GM23338 (cell line): ENCODE measurements around the gene GRM4. TPM values are rescaled to one million over a fixed set of nuclear protein-coding genes. Genes with fewer than 3 reads are reported as not detected.

ENCODE experiments used
- ATAC-seq: fragments of 200-7000 bp; cut with Tn5 transposase; 3 replicates; pipeline ENCODE4 v1.9.1; 2020
- DNase-seq: peaks from one replicate; pipeline ENCODE4 v3.0.0-alpha.2; 2015; ENCODE audit warnings: low spot score
- H2AFZ ChIP-seq: fragments of 200-600 bp; sonication (generic); 2 replicates; pipeline ENCODE4 v1.8.0; 2016; ENCODE audit warnings: antibody characterized with exemption, mild to moderate bottlenecking, moderate library complexity
- H3F3A ChIP-seq: fragments of 200-600 bp; sonication (generic); replicated peaks from 2 replicates; pipeline ENCODE4 v1.8.0; 2017; ENCODE audit warnings: antibody characterized with exemption, mixed run types, low read depth
- H3K27ac ChIP-seq: fragments of 200-600 bp; sonication (generic); 2 replicates; pipeline ENCODE4 v1.6.1; 2016; ENCODE audit warnings: low read depth
- H3K27me3 ChIP-seq: fragments of 200-600 bp; sonication (generic); 2 replicates; pipeline ENCODE4 v1.8.0; 2016; ENCODE audit warnings: mild to moderate bottlenecking, mixed run types, moderate library complexity; ENCODE audit not compliant: insufficient read depth
- H3K36me3 ChIP-seq: fragments of 200-600 bp; sonication (generic); 2 replicates; pipeline ENCODE4 v1.8.0; 2016; ENCODE audit warnings: mild to moderate bottlenecking; ENCODE audit not compliant: insufficient read depth
- H3K4me1 ChIP-seq: fragments of 200-600 bp; sonication (generic); 2 replicates; pipeline ENCODE4 v1.8.0; 2016; ENCODE audit warnings: mild to moderate bottlenecking, moderate library complexity; ENCODE audit not compliant: insufficient read depth
- H3K4me2 ChIP-seq: fragments of 200-600 bp; sonication (generic); 2 replicates; pipeline ENCODE4 v1.7.1; 2017; ENCODE audit warnings: mixed run types
- H3K4me3 ChIP-seq: fragments of 200-600 bp; sonication (generic); 2 replicates; pipeline ENCODE4 v1.6.1; 2016; ENCODE audit warnings: mixed run types
- H3K79me2 ChIP-seq: fragments of 200-600 bp; sonication (generic); replicated peaks from 2 replicates; pipeline ENCODE4 v1.8.0; 2017; ENCODE audit warnings: mild to moderate bottlenecking; ENCODE audit not compliant: insufficient read depth
- H3K9me2 ChIP-seq: fragments of 200-600 bp; sonication (generic); 2 replicates; pipeline ENCODE4 v1.8.0; 2017; ENCODE audit not compliant: insufficient read depth
- H4K20me1 ChIP-seq: fragments of 200-600 bp; sonication (generic); replicated peaks from 2 replicates; pipeline ENCODE4 v1.8.0; 2017; ENCODE audit warnings: mild to moderate bottlenecking; ENCODE audit not compliant: insufficient read depth
- H3K27ac Mint-ChIP-seq: 2 replicates; pipeline ENCODE4 v1.8.0; 2020; ENCODE audit warnings: inconsistent platforms, mild to moderate bottlenecking, moderate library complexity, mixed read lengths
- H3K27me3 Mint-ChIP-seq: 3 replicates; pipeline ENCODE4 v1.8.0; 2022; ENCODE audit warnings: low read depth, mild to moderate bottlenecking, moderate library complexity, mixed read lengths, inconsistent platforms; ENCODE audit not compliant: insufficient read depth, poor library complexity
- H3K36me3 Mint-ChIP-seq: 3 replicates; pipeline ENCODE4 v1.8.0; 2021; ENCODE audit warnings: low read depth, mild to moderate bottlenecking, inconsistent platforms, moderate library complexity, mixed read lengths
- H3K4me1 Mint-ChIP-seq: 3 replicates; pipeline ENCODE4 v1.8.0; 2020; ENCODE audit warnings: mild to moderate bottlenecking, inconsistent platforms, mixed read lengths
- H3K4me3 Mint-ChIP-seq: 3 replicates; pipeline ENCODE4 v1.8.0; 2021; ENCODE audit warnings: moderate library complexity, mild to moderate bottlenecking, inconsistent platforms, mixed read lengths
- H3K9me3 Mint-ChIP-seq: 3 replicates; pipeline ENCODE4 v1.8.0; 2020; ENCODE audit warnings: moderate library complexity, mild to moderate bottlenecking, inconsistent platforms, mixed read lengths
- CREB1 ChIP-seq: fragments of 250-450 bp; sonication (Bioruptor Pico); IDR thresholded peaks from 2 replicates; pipeline ENCODE4 v1.5.0; 2020; ENCODE audit warnings: low read depth, mild to moderate bottlenecking, moderate library complexity
- EZH2 ChIP-seq: fragments of 200-600 bp; sonication (generic); IDR thresholded peaks from one replicate; pipeline ENCODE4 v1.8.0; 2017; ENCODE audit warnings: antibody characterized with exemption, mild to moderate bottlenecking, low read depth; ENCODE audit not compliant: unreplicated experiment
- EZH2phosphoT487 ChIP-seq: fragments of 200-600 bp; sonication (generic); IDR thresholded peaks from one replicate; pipeline ENCODE4 v1.8.1; 2018; ENCODE audit warnings: antibody characterized with exemption; ENCODE audit not compliant: unreplicated experiment
- NANOG ChIP-seq: IDR thresholded peaks from 2 replicates; pipeline ENCODE4 v1.6.1; 2016; ENCODE audit warnings: antibody characterized with exemption, borderline replicate concordance
- POLR2AphosphoS5 ChIP-seq: IDR thresholded peaks from 2 replicates; pipeline ENCODE4 v1.6.1; 2016; ENCODE audit warnings: antibody characterized with exemption, low read depth
- ZNF114 ChIP-seq: fragments of 250-450 bp; sonication (Bioruptor Pico); IDR thresholded peaks from 2 replicates; pipeline ENCODE4 v1.5.0; 2020; ENCODE audit warnings: mild to moderate bottlenecking, moderate library complexity
- ZNF331 ChIP-seq: fragments of 250-450 bp; sonication (Bioruptor Pico); IDR thresholded peaks from 2 replicates; pipeline ENCODE4 v1.5.0; 2020; ENCODE audit warnings: low read depth, mild to moderate bottlenecking, moderate library complexity
- polyA plus RNA-seq: library from polyadenylated mRNA; unstranded; fragments of >200 nt; fragmentation: Nextera tagmentation; extraction: Ambion mirVana; gene quantifications from 2 replicates; pipeline ENCODE4 v1.2.1, GENCODE V29; 2016
- total RNA-seq: library from RNA; depleted of rRNA; stranded (reverse); fragments of >200 nt; shearing (Covaris generic); gene quantifications from 2 replicates; pipeline ENCODE4 v1.2.3, GENCODE V29; 2014
- TF ChIP-seq, protein P1 (sequence below): IDR thresholded peaks from one replicate; pipeline ENCODE4 v1.6.1; 2018; ENCODE audit warnings: antibody characterized with exemption; ENCODE audit not compliant: unreplicated experiment
- TF ChIP-seq, protein P2 (sequence below), 2 experiments: fragments of 200-600 bp in 1 of 2; sonication (generic) in 1 of 2; conservative IDR thresholded peaks; 2 replicates each; pipeline versions ENCODE4 v1.5.1 to v1.6.1; 2016 to 2017; ENCODE audit warnings: antibody characterized with exemption in 2 of 2, low read depth in 2 of 2, mild to moderate bottlenecking in 2 of 2, moderate library complexity in 1 of 2
- TF ChIP-seq, protein P3 (sequence below): fragments of 250-450 bp; sonication (Bioruptor Pico); IDR thresholded peaks from 2 replicates; pipeline ENCODE4 v1.5.0; 2020; ENCODE audit warnings: mild to moderate bottlenecking, moderate library complexity
- TF ChIP-seq, protein P4 (sequence below): IDR thresholded peaks from 2 replicates; pipeline ENCODE4 v1.6.1; 2016; ENCODE audit warnings: antibody characterized with exemption

GRM4 gene
- total and polyA plus RNA-seq, 2 experiments from 2014 or later = 7.0 to 30.6 TPM

DNA sequence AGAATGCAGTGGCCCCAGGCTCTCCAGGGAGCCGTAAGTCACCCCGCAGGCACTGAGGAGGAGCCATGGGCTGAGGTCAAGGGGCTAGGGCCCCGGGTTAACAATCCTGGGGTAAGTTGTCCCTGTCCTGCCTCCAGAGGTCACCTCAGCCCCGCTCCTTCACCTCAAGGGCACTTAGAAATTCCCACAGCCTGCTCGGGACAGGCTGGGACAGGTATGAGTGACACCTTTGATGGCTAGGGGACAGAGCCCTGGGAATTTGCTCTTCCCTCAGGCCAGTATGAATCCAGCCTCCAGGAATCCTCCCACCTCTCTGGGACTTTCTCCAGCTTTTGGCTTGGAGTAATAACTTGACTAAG is 3.5 kb upstream of the GRM4 start:
- H3K4me3 ChIP-seq = no peak overlapping the region; the same call in 1 of the 2 replicates
- H4K20me1 ChIP-seq = no peaks in the 10 kb centered on the region
- peak overlapping the region; percentile 49 for H3K4me2 ChIP-seq
- no peak for TF ChIP-seq EZH2phosphoT487
- no peak for TF ChIP-seq EZH2
- TF ChIP-seq, protein P1, sequence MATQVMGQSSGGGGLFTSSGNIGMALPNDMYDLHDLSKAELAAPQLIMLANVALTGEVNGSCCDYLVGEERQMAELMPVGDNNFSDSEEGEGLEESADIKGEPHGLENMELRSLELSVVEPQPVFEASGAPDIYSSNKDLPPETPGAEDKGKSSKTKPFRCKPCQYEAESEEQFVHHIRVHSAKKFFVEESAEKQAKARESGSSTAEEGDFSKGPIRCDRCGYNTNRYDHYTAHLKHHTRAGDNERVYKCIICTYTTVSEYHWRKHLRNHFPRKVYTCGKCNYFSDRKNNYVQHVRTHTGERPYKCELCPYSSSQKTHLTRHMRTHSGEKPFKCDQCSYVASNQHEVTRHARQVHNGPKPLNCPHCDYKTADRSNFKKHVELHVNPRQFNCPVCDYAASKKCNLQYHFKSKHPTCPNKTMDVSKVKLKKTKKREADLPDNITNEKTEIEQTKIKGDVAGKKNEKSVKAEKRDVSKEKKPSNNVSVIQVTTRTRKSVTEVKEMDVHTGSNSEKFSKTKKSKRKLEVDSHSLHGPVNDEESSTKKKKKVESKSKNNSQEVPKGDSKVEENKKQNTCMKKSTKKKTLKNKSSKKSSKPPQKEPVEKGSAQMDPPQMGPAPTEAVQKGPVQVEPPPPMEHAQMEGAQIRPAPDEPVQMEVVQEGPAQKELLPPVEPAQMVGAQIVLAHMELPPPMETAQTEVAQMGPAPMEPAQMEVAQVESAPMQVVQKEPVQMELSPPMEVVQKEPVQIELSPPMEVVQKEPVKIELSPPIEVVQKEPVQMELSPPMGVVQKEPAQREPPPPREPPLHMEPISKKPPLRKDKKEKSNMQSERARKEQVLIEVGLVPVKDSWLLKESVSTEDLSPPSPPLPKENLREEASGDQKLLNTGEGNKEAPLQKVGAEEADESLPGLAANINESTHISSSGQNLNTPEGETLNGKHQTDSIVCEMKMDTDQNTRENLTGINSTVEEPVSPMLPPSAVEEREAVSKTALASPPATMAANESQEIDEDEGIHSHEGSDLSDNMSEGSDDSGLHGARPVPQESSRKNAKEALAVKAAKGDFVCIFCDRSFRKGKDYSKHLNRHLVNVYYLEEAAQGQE = no peak
- TF ChIP-seq, protein P2, sequence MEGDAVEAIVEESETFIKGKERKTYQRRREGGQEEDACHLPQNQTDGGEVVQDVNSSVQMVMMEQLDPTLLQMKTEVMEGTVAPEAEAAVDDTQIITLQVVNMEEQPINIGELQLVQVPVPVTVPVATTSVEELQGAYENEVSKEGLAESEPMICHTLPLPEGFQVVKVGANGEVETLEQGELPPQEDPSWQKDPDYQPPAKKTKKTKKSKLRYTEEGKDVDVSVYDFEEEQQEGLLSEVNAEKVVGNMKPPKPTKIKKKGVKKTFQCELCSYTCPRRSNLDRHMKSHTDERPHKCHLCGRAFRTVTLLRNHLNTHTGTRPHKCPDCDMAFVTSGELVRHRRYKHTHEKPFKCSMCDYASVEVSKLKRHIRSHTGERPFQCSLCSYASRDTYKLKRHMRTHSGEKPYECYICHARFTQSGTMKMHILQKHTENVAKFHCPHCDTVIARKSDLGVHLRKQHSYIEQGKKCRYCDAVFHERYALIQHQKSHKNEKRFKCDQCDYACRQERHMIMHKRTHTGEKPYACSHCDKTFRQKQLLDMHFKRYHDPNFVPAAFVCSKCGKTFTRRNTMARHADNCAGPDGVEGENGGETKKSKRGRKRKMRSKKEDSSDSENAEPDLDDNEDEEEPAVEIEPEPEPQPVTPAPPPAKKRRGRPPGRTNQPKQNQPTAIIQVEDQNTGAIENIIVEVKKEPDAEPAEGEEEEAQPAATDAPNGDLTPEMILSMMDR (conservative IDR thresholded peaks at IDR 0.05; ENCODE audit: low read depth in 2 of 2) = no peak
- TF ChIP-seq, protein P3, sequence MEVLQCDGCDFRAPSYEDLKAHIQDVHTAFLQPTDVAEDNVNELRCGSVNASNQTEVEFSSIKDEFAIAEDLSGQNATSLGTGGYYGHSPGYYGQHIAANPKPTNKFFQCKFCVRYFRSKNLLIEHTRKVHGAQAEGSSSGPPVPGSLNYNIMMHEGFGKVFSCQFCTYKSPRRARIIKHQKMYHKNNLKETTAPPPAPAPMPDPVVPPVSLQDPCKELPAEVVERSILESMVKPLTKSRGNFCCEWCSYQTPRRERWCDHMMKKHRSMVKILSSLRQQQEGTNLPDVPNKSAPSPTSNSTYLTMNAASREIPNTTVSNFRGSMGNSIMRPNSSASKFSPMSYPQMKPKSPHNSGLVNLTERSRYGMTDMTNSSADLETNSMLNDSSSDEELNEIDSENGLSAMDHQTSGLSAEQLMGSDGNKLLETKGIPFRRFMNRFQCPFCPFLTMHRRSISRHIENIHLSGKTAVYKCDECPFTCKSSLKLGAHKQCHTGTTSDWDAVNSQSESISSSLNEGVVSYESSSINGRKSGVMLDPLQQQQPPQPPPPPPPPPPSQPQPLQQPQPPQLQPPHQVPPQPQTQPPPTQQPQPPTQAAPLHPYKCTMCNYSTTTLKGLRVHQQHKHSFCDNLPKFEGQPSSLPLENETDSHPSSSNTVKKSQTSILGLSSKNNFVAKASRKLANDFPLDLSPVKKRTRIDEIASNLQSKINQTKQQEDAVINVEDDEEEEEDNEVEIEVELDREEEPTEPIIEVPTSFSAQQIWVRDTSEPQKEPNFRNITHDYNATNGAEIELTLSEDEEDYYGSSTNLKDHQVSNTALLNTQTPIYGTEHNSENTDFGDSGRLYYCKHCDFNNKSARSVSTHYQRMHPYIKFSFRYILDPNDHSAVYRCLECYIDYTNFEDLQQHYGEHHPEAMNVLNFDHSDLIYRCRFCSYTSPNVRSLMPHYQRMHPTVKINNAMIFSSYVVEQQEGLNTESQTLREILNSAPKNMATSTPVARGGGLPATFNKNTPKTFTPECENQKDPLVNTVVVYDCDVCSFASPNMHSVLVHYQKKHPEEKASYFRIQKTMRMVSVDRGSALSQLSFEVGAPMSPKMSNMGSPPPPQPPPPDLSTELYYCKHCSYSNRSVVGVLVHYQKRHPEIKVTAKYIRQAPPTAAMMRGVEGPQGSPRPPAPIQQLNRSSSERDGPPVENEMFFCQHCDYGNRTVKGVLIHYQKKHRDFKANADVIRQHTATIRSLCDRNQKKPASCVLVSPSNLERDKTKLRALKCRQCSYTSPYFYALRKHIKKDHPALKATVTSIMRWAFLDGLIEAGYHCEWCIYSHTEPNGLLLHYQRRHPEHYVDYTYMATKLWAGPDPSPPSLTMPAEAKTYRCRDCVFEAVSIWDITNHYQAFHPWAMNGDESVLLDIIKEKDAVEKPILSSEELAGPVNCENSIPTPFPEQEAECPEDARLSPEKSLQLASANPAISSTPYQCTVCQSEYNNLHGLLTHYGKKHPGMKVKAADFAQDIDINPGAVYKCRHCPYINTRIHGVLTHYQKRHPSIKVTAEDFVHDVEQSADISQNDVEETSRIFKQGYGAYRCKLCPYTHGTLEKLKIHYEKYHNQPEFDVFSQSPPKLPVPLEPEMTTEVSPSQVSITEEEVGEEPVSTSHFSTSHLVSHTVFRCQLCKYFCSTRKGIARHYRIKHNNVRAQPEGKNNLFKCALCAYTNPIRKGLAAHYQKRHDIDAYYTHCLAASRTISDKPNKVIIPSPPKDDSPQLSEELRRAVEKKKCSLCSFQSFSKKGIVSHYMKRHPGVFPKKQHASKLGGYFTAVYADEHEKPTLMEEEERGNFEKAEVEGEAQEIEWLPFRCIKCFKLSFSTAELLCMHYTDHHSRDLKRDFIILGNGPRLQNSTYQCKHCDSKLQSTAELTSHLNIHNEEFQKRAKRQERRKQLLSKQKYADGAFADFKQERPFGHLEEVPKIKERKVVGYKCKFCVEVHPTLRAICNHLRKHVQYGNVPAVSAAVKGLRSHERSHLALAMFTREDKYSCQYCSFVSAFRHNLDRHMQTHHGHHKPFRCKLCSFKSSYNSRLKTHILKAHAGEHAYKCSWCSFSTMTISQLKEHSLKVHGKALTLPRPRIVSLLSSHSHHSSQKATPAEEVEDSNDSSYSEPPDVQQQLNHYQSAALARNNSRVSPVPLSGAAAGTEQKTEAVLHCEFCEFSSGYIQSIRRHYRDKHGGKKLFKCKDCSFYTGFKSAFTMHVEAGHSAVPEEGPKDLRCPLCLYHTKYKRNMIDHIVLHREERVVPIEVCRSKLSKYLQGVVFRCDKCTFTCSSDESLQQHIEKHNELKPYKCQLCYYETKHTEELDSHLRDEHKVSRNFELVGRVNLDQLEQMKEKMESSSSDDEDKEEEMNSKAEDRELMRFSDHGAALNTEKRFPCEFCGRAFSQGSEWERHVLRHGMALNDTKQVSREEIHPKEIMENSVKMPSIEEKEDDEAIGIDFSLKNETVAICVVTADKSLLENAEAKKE (CRISPR knock-in tag) = no peak
- TF ChIP-seq CREB1 (CRISPR knock-in tag) = no peak
- no peak for TF ChIP-seq NANOG
- no peak for TF ChIP-seq ZNF114 (CRISPR knock-in tag)
- no peak for TF ChIP-seq ZNF331
- TF ChIP-seq, protein P4, sequence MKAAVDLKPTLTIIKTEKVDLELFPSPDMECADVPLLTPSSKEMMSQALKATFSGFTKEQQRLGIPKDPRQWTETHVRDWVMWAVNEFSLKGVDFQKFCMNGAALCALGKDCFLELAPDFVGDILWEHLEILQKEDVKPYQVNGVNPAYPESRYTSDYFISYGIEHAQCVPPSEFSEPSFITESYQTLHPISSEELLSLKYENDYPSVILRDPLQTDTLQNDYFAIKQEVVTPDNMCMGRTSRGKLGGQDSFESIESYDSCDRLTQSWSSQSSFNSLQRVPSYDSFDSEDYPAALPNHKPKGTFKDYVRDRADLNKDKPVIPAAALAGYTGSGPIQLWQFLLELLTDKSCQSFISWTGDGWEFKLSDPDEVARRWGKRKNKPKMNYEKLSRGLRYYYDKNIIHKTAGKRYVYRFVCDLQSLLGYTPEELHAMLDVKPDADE = no peak
- no peak for TF ChIP-seq POLR2AphosphoS5
- no peak overlapping the region for H3K27ac ChIP-seq
- ATAC-seq (no peak), DNase-seq (no peak)
- Mint-ChIP-seq H3K4me1 (peaks cover 58% of the 10 kb centered on the region), H3K27me3 (peaks cover 67% of the 10 kb centered on the region), H3K36me3 (no peaks in the 10 kb centered on the region), H3K4me3 (peak overlapping the region; percentile 20; the same call in 1 of the 3 replicates), H3K9me3 (no peaks in the 10 kb centered on the region; the same call in 2 of the 3 replicates), H3K27ac (no peak overlapping the region)
- no peaks in the 10 kb centered on the region for H3K9me2 ChIP-seq
- no peak overlapping the region for H2AFZ ChIP-seq
- H3K79me2 ChIP-seq = no peaks in the 10 kb centered on the region
- peaks cover 48% of the 10 kb centered on the region for H3K4me1 ChIP-seq
- H3K27me3 ChIP-seq = peaks cover 60% of the 10 kb centered on the region
- H3K36me3 ChIP-seq = no peaks in the 10 kb centered on the region
- H3F3A ChIP-seq = peaks cover 16% of the 10 kb centered on the region
